A549 treated with Hydrocortisone at 1 μM for 4 hours (cell line): ENCODE results near the gene CRIP3. TPM values are rescaled to one million over a fixed set of nuclear protein-coding genes. Genes with fewer than 3 reads are reported as not detected.

Experiments
- total RNA-seq: library from RNA; stranded (reverse); fragments of 200-300 nt; extraction: Qiagen RNA extraction; gene quantifications from 5 replicates; pipeline ENCODE4 v1.2.3, GENCODE V29; 2022

The CRIP3 gene
- total RNA-seq = 0.31 to 0.45 TPM (median 0.37 TPM) in 4 of 5 replicates, not detected in the other

GRCh38 chr6:43308101-43308989, at the start of gene CRIP3:
Gene CRIP3 (minus strand): TSS chr6:43308826. CDS start chr6:43308792, 34 bp downstream.

GRCh38 chr6:43297644-43298564, 10.7 kb downstream of the CRIP3 start, which contains the start of gene SLC22A7:
Gene SLC22A7 (plus strand): TSS chr6:43298260. CDS start chr6:43298359, 99 bp downstream.

Other genes with a start within 250 kb of the CRIP3 start
- gene MRPL2, start 249.4 kb downstream of the CRIP3 start, total RNA-seq = 52.9 to 63.2 TPM (median 55.8 TPM) in 5 replicates
- gene KLC4, start 249.2 kb downstream of the CRIP3 start, total RNA-seq = 6.3 to 8.2 TPM (median 6.7 TPM) in 5 replicates
- gene PTK7, start 232.5 kb downstream of the CRIP3 start, total RNA-seq = 3.9 to 5.1 TPM (median 4.6 TPM) in 5 replicates
- 13.9 to 17.0 TPM (median 15.7 TPM) in 5 replicates for gene SRF, start 137.6 kb downstream of the CRIP3 start, total RNA-seq
- 7.7 to 9.5 TPM (median 8.8 TPM) in 5 replicates for gene CUL9, start 126.6 kb downstream of the CRIP3 start, total RNA-seq
- 64.3 to 99.4 TPM (median 97.9 TPM) in 5 replicates for gene DNPH1, start 79.3 kb downstream of the CRIP3 start, total RNA-seq
- 0.05 to 0.07 TPM (median 0.06 TPM) in 5 replicates for gene TTBK1, start 65.3 kb downstream of the CRIP3 start, total RNA-seq
- not detected in 5 replicates for gene SLC22A7, start 10.6 kb downstream of the CRIP3 start, total RNA-seq
- 3.6 to 6.7 TPM (median 5.0 TPM) in 5 replicates for gene ZNF318, start 60.8 kb upstream of the CRIP3 start, total RNA-seq
- gene ABCC10, start 118.7 kb upstream of the CRIP3 start, total RNA-seq = 7.7 to 10.6 TPM (median 9.2 TPM) in 5 replicates
- 5.6 to 8.1 TPM (median 7.6 TPM) in 5 replicates for gene DLK2, start 146.7 kb upstream of the CRIP3 start, total RNA-seq
- gene TJAP1, start 168.7 kb upstream of the CRIP3 start, total RNA-seq = 17.8 to 19.6 TPM (median 18.8 TPM) in 5 replicates
- gene LRRC73, start 201.5 kb upstream of the CRIP3 start, total RNA-seq = 0.71 to 1.4 TPM (median 1.1 TPM) in 5 replicates
- gene YIPF3, start 208.1 kb upstream of the CRIP3 start, total RNA-seq = 64.0 to 74.4 TPM (median 71.7 TPM) in 5 replicates
- 44.0 to 54.8 TPM (median 47.0 TPM) in 5 replicates for gene POLR1C, start 208.3 kb upstream of the CRIP3 start, total RNA-seq